HepG2 (cell line): ENCODE data around the gene PIGL. TPM values are rescaled to one million over a fixed set of nuclear protein-coding genes. Genes with fewer than 3 reads are reported as not detected.

Experiments
- ATAC-seq: fragments of 200-7000 bp; cut with Tn5 transposase; 3 replicates; pipeline ENCODE4 v1.9.1; 2020; ENCODE audit warnings: mild to moderate bottlenecking, moderate library complexity
- BruUV-seq: library from RNA; stranded (reverse); fragments of 400-500 nt; replicated peaks from 2 replicates; lab custom pipeline; 2021; lab: Mats Ljungman, UMichigan
- CTCF ChIA-PET: fragments of 300-600 bp; formaldehyde crosslinking; extraction: SDS; loops from one replicate; lab custom pipeline; 2021; ENCODE audit warnings: low total read pairs, inconsistent platforms, low intra/inter-chr PET ratio; lab: Yijun Ruan, JAX
- POLR2A ChIA-PET: fragments of 350-600 bp; sonication (Branson Sonifier 250); formaldehyde crosslinking; loops from one replicate; lab custom pipeline; 2020; ENCODE audit warnings: antibody characterized with exemption, inconsistent platforms; lab: Yijun Ruan, JAX
- DNase-seq: peaks from one replicate; pipeline ENCODE4 v3.0.0-alpha.2; 2015; ENCODE audit warnings: low spot score
- FAIRE-seq: peaks from 3 replicates; lab custom pipeline; 2011; peaks lifted over from hg19 to GRCh38; lab: Jason Lieb, UNC
- H2AFZ ChIP-seq: one replicate; pipeline ENCODE4 v1.6.1; 2011; ENCODE audit warnings: low read length, inconsistent platforms
- H3K27ac ChIP-seq: fragments of 300-600 bp; 3 replicates; pipeline ENCODE4 v1.8.0; 2011; ENCODE audit warnings: mixed run types, mild to moderate bottlenecking, mixed read lengths, low read length, inconsistent platforms; ENCODE audit not compliant: insufficient read depth; ENCODE audit errors: extremely low read length
- H3K27me3 ChIP-seq, 2 experiments: fragments of 200-600 bp in 1 of 2; 2 replicates in 1 of 2; 3 replicates in 1 of 2; pipeline versions ENCODE4 v1.6.0 to v1.8.0; 2011; ENCODE audit warnings: low read length in 2 of 2, mild to moderate bottlenecking in 2 of 2, moderate library complexity in 2 of 2, inconsistent platforms in 1 of 2; ENCODE audit not compliant: insufficient read depth in 2 of 2, control insufficient read depth in 1 of 2
- H3K36me3 ChIP-seq, 2 experiments: fragments of 200-600 bp in 1 of 2; replicated peaks in 1 of 2; 2 replicates in 1 of 2; 3 replicates in 1 of 2; pipeline versions ENCODE4 v1.5.1 to v1.8.0; 2011; ENCODE audit warnings: low read length in 2 of 2, inconsistent platforms in 1 of 2; ENCODE audit not compliant: insufficient read depth in 2 of 2, control insufficient read depth in 1 of 2
- H3K4me1 ChIP-seq: 2 replicates; pipeline ENCODE4 v1.5.1; 2012; ENCODE audit warnings: low read length, inconsistent platforms; ENCODE audit not compliant: insufficient read depth
- H3K4me2 ChIP-seq: 2 replicates; pipeline ENCODE4 v1.6.0; 2011; ENCODE audit warnings: low read depth, low read length, inconsistent platforms
- H3K4me3 ChIP-seq, 3 experiments: fragments of 200-600 bp in 1 of 3; sonication (generic), shearing (Covaris generic) in 1 of 3; replicated peaks in 1 of 3; 2 replicates each; pipeline ENCODE4 v1.5.1; 2011 to 2016; ENCODE audit warnings: low read length in 3 of 3, inconsistent platforms in 2 of 3, low read depth in 2 of 3, mild to moderate bottlenecking in 2 of 3, control low read depth in 1 of 3, mixed read lengths in 1 of 3; ENCODE audit not compliant: insufficient read depth in 1 of 3
- H3K79me2 ChIP-seq: one replicate; pipeline ENCODE4 v1.6.1; 2011; ENCODE audit warnings: low read length, inconsistent platforms; ENCODE audit not compliant: insufficient read depth
- H3K9ac ChIP-seq: 2 replicates; pipeline ENCODE4 v1.6.0; 2011; ENCODE audit warnings: mild to moderate bottlenecking, low read depth, low read length, inconsistent platforms; ENCODE audit not compliant: insufficient read depth
- H3K9me3 ChIP-seq: 2 replicates; pipeline ENCODE4 v1.5.1; 2012; ENCODE audit warnings: mild to moderate bottlenecking, low read length
- H4K20me1 ChIP-seq: 2 replicates; pipeline ENCODE4 v1.6.0; 2011; ENCODE audit warnings: inconsistent platforms, mild to moderate bottlenecking, low read length, moderate library complexity; ENCODE audit not compliant: insufficient read depth
- BHLHE40 ChIP-seq: IDR thresholded peaks from 2 replicates; pipeline ENCODE4 v1.6.1; 2011; ENCODE audit warnings: low read length, improper control_type of control experiment
- CREM ChIP-seq, 2 experiments: sonication (generic) in 1 of 2; formaldehyde crosslinking in 1 of 2; IDR thresholded peaks; 2 replicates each; pipeline versions ENCODE4 v1.4.0 to v1.6.1; 2016 to 2020; ENCODE audit warnings: antibody characterized with exemption in 1 of 2, mild to moderate bottlenecking in 1 of 2, missing genetic modification reagents in 1 of 2
- DPF2 ChIP-seq: sonication (generic); formaldehyde crosslinking; IDR thresholded peaks from 2 replicates; pipeline ENCODE4 v1.4.0; 2020; ENCODE audit warnings: mild to moderate bottlenecking, low read depth, missing genetic modification reagents, borderline replicate concordance
- FOXA1 ChIP-seq, 2 experiments: fragments of 450-650 bp in 1 of 2; sonication (generic) in 1 of 2; formaldehyde crosslinking in 1 of 2; IDR thresholded peaks; 2 replicates each; pipeline versions ENCODE4 v1.4.0 to v1.6.1; 2016 to 2020; ENCODE audit warnings: missing genetic modification reagents in 1 of 2
- FOXA3 ChIP-seq: IDR thresholded peaks from 2 replicates; pipeline ENCODE4 v1.6.1; 2016; ENCODE audit warnings: missing genetic modification reagents, missing compliant biosample characterization
- FOXJ3 ChIP-seq: sonication (generic); formaldehyde crosslinking; IDR thresholded peaks from 2 replicates; pipeline ENCODE4 v1.4.0; 2020; ENCODE audit warnings: missing genetic modification reagents, mild to moderate bottlenecking, borderline replicate concordance
- GABPB1 ChIP-seq: IDR thresholded peaks from 2 replicates; pipeline ENCODE4 v1.6.1; 2016; ENCODE audit warnings: mild to moderate bottlenecking, missing genetic modification reagents, moderate library complexity, missing compliant biosample characterization
- GFI1 ChIP-seq: sonication (generic); formaldehyde crosslinking; IDR thresholded peaks from 2 replicates; pipeline ENCODE4 v1.5.0; 2020; ENCODE audit warnings: missing genetic modification reagents, mild to moderate bottlenecking, borderline replicate concordance
- MIER3 ChIP-seq: IDR thresholded peaks from 2 replicates; pipeline ENCODE4 v1.6.1; 2016; ENCODE audit warnings: missing compliant biosample characterization, borderline replicate concordance
- MIXL1 ChIP-seq: IDR thresholded peaks from 2 replicates; pipeline ENCODE4 v1.6.1; 2016
- NR2F1 ChIP-seq, 2 experiments: fragments of 450-650 bp in 1 of 2; formaldehyde crosslinking in 1 of 2; IDR thresholded peaks; 2 replicates each; pipeline versions ENCODE4 v1.5.0 to v1.6.1; 2016 to 2020; ENCODE audit warnings: mild to moderate bottlenecking in 1 of 2, missing compliant biosample characterization in 1 of 2, missing genetic modification reagents in 1 of 2, moderate library complexity in 1 of 2
- PHF21A ChIP-seq: sonication (generic); formaldehyde crosslinking; IDR thresholded peaks from 2 replicates; pipeline ENCODE4 v1.5.0; 2020; ENCODE audit warnings: mild to moderate bottlenecking, missing genetic modification reagents
- SMYD3 ChIP-seq: sonication (generic); formaldehyde crosslinking; IDR thresholded peaks from 2 replicates; pipeline ENCODE4 v1.8.1; 2023; ENCODE audit warnings: mild to moderate bottlenecking, missing genetic modification reagents
- ZBTB20 ChIP-seq: sonication (generic); formaldehyde crosslinking; IDR thresholded peaks from 2 replicates; pipeline ENCODE4 v1.8.1; 2023; ENCODE audit warnings: missing genetic modification reagents, low read depth, mild to moderate bottlenecking, borderline replicate concordance
- ZEB1 ChIP-seq: IDR thresholded peaks from 2 replicates; pipeline ENCODE4 v1.6.1; 2012; ENCODE audit warnings: mild to moderate bottlenecking, low read depth, inconsistent platforms; ENCODE audit not compliant: insufficient replicate concordance
- ZNF792 ChIP-seq: IDR thresholded peaks from 2 replicates; pipeline ENCODE4 v1.6.1; 2016
- ZSCAN30 ChIP-seq: sonication (generic); formaldehyde crosslinking; IDR thresholded peaks from 2 replicates; pipeline ENCODE4 v1.5.0; 2020; ENCODE audit warnings: mild to moderate bottlenecking, missing genetic modification reagents
- WGBS: methylation state at CpG from one replicate; pipeline ENCODE4 v1.1.6; 2017; ENCODE audit warnings: low lambda C conversion rate; 5-methylcytosine and 5-hydroxymethylcytosine counted together
- in situ Hi-C: cut with HindIII; loops from 2 replicates; pipeline ENCODE4 v1.10.0; 2017; ENCODE audit warnings: low pct_unique_long_range_greater_than_20kb; ENCODE audit not compliant: extremely low pct_ligation_motif_present
- intact Hi-C: fragments of 100-400 bp; cut with micrococcal nuclease; formaldehyde crosslinking; loops from one replicate; pipeline ENCODE4 v1.10.0; 2022; ENCODE audit not compliant: unreplicated experiment
- polyA plus RNA-seq, 8 experiments: library from polyadenylated mRNA; depleted of rRNA in 3 of 8; stranded (reverse) in 7 of 8; unstranded in 1 of 8; fragments of >200 nt; fragmentation: Illumina TruSeq in 4 of 8; extraction: Trizol in 4 of 8; gene quantifications; 2 replicates each; pipeline versions ENCODE4 v1.2.1 to v1.2.3, GENCODE V29; 2011 to 2016; ENCODE audit warnings: low read depth in 4 of 8, missing spikeins in 1 of 8, mixed read lengths in 1 of 8; ENCODE audit not compliant: insufficient read depth in 1 of 8
- total RNA-seq, 5 experiments: library from RNA; depleted of rRNA; stranded (reverse); fragments of >200 nt; fragmentation: Illumina TruSeq; extraction: Trizol; gene quantifications; 2 replicates each; pipeline ENCODE4 v1.2.3, GENCODE V29; 2016; ENCODE audit warnings: low read depth in 1 of 5
- TF ChIP-seq, protein P1 (sequence below): sonication (generic); formaldehyde crosslinking; IDR thresholded peaks from 2 replicates; pipeline ENCODE4 v1.9.0; 2021; ENCODE audit warnings: mild to moderate bottlenecking, missing genetic modification reagents

The PIGL gene
- total and polyA plus RNA-seq, 2 of the 13 experiments (the other 11 are each of a cell fraction or from before 2014, with no cell fraction given) = 28.5 to 63.8 TPM

DNA sequence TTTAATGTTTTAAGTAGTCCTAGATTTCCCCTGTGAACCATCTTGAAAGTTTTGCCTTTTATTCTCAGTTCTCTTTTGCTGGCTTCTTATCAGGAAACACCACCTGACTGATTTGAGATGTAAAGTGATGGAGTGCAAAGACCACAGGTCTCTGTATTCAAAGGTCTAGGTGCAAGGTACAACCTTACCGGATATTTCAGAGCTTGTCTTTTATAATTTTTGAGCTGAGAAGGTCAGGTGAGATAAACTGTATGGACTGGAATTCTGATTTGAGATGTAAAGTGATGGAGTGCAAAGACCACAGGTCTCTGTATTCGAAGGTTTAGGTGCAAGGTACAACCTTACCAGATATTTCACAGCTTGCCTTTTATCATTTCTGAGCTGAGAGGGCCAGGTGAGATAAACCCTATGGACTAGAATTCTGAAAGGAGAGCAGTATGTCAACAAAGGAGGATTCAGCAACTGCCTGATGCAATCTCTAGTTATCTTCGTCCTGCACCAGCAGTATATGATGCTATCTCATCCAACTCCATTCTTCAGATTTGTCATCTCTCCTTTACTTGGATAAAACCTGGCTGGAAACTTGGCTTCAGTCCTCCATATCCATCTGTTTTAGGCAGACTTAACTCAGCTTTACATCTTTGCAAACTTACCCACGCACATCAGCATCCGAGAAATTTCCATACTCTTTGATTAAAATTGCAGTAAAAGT lies 72.0 kb downstream of the PIGL start:
- Histone ChIP-seq H3K36me3 (no peaks in the 10 kb centered on the region), H3K9ac (peak overlapping the region; percentile 21; the same call in 1 of the 2 replicates), H3K4me1 (peaks cover 72% of the 10 kb centered on the region), H3K9me3 (no peaks in the 10 kb centered on the region), H2AFZ (no peak overlapping the region), H4K20me1 (no peaks in the 10 kb centered on the region), H3K79me2 (no peaks in the 10 kb centered on the region), H3K4me3 (no peak overlapping the region), H3K4me2 (peak overlapping the region; percentile 17), H3K27me3 (no peaks in the 10 kb centered on the region), H3K27ac (peak overlapping the region; percentile 95)
- no TSS peak for BruUV-seq
- in situ Hi-C loops = loop anchor here (5.0 kb wide), 2 partner anchors 63 to 138 kb away; partner anchors contain the start of gene CENPV
- peak; percentile 85 for DNase-seq
- ATAC-seq = no peak; the same call in 2 of the 3 replicates
- WGBS = 28% methylated on average over 5 of the region's 5 CpGs
- intact Hi-C loops = no loop called here
- CTCF ChIA-PET = no interaction called here
- FAIRE-seq = peak; percentile 21
- POLR2A ChIA-PET = interaction anchor here (0.6 to 6.9 kb wide), 9 partner anchors 8 to 92 kb away, joined by 3 to 258 read pairs (median 58); partner anchors contain the start of genes CENPV, NCOR1, PIGL and UBB
- TF ChIP-seq ZEB1 (peak; percentile 95), FOXA3 (CRISPR knock-in tag) (peak; percentile 93), CREM (IDR thresholded peaks at IDR 0.05) (peak; percentile 71), CREM (CRISPR knock-in tag; IDR thresholded peaks at IDR 0.05) (no peak), ZNF792 (no peak), GABPB1 (CRISPR knock-in tag) (no peak), ZSCAN30 (CRISPR knock-in tag) (no peak), MIXL1 (CRISPR knock-in tag) (0 out of 2 replicates have a peak, but pooled peaks have one; percentile 15), PHF21A (peak; percentile 76; the same call in 1 of the 2 replicates), FOXA1 (IDR thresholded peaks at IDR 0.05) (0 out of 2 replicates have a peak, but pooled peaks have one; percentile 5), FOXA1 (CRISPR knock-in tag; IDR thresholded peaks at IDR 0.05) (peak; percentile 95), BHLHE40 (no peak), SMYD3 (CRISPR knock-in tag) (peak; percentile 56; the same call in 1 of the 2 replicates), ZBTB20 (CRISPR knock-in tag) (peak; percentile 61; the same call in 1 of the 2 replicates), DPF2 (CRISPR knock-in tag) (peak; percentile 63; the same call in 1 of the 2 replicates), NR2F1 (CRISPR knock-in tag; IDR thresholded peaks at IDR 0.05) (peak in 1 of 2 experiments; percentile 36; a peak in 1 of 4 replicates), GFI1 (peak; percentile 52; the same call in 1 of the 2 replicates), MIER3 (CRISPR knock-in tag) (0 out of 2 replicates have a peak, but pooled peaks have one; percentile 18), FOXJ3 (CRISPR knock-in tag) (peak; percentile 85; the same call in 1 of the 2 replicates)
- TF ChIP-seq, protein P1, sequence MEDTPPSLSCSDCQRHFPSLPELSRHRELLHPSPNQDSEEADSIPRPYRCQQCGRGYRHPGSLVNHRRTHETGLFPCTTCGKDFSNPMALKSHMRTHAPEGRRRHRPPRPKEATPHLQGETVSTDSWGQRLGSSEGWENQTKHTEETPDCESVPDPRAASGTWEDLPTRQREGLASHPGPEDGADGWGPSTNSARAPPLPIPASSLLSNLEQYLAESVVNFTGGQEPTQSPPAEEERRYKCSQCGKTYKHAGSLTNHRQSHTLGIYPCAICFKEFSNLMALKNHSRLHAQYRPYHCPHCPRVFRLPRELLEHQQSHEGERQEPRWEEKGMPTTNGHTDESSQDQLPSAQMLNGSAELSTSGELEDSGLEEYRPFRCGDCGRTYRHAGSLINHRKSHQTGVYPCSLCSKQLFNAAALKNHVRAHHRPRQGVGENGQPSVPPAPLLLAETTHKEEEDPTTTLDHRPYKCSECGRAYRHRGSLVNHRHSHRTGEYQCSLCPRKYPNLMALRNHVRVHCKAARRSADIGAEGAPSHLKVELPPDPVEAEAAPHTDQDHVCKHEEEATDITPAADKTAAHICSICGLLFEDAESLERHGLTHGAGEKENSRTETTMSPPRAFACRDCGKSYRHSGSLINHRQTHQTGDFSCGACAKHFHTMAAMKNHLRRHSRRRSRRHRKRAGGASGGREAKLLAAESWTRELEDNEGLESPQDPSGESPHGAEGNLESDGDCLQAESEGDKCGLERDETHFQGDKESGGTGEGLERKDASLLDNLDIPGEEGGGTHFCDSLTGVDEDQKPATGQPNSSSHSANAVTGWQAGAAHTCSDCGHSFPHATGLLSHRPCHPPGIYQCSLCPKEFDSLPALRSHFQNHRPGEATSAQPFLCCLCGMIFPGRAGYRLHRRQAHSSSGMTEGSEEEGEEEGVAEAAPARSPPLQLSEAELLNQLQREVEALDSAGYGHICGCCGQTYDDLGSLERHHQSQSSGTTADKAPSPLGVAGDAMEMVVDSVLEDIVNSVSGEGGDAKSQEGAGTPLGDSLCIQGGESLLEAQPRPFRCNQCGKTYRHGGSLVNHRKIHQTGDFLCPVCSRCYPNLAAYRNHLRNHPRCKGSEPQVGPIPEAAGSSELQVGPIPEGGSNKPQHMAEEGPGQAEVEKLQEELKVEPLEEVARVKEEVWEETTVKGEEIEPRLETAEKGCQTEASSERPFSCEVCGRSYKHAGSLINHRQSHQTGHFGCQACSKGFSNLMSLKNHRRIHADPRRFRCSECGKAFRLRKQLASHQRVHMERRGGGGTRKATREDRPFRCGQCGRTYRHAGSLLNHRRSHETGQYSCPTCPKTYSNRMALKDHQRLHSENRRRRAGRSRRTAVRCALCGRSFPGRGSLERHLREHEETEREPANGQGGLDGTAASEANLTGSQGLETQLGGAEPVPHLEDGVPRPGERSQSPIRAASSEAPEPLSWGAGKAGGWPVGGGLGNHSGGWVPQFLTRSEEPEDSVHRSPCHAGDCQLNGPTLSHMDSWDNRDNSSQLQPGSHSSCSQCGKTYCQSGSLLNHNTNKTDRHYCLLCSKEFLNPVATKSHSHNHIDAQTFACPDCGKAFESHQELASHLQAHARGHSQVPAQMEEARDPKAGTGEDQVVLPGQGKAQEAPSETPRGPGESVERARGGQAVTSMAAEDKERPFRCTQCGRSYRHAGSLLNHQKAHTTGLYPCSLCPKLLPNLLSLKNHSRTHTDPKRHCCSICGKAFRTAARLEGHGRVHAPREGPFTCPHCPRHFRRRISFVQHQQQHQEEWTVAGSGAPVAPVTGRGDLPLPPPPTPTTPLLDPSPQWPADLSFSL (CRISPR knock-in tag) = no peak
